HL-60 (cell line): ENCODE data around the gene NDUFS2.
"Not testable (repeated sequence)": the region's sequence is repeated elsewhere in the genome, so short reads cannot be mapped to it uniquely, and the experiment has no call there.

Experiments used
- GABPA ChIP-seq: IDR thresholded peaks from 2 replicates; pipeline ENCODE4 v1.6.1; 2012; ENCODE audit warnings: low read depth
- POLR2AphosphoS5 ChIP-seq: IDR thresholded peaks from 2 replicates; pipeline ENCODE4 v1.6.1; 2012; ENCODE audit warnings: low read depth
- TF ChIP-seq, protein P1 (sequence below): IDR thresholded peaks from one replicate; pipeline ENCODE4 v1.5.1; 2011; ENCODE audit warnings: low read length, control low read depth, inconsistent platforms; ENCODE audit not compliant: insufficient read depth

DNA sequence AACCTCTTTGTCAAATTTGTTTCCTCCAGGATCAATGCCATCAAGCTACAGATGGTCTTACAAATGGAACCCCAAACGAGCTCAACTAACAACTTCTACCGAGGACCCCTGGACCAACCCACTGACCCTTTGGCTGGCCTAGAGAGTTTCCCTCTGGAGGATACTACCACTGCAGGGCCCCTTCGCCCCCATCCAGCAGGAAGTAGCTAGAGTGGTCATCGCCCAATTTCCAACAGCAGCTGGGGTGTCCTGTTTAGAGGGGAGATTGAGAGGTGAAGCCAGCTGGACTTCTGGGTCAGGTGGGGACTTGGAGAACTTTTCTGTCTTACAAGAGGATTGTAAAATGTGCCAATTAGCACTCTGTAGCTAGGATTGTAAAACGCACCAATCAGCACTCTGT, 54.9 kb downstream of the NDUFS2 start:
- TF ChIP-seq, protein P1, sequence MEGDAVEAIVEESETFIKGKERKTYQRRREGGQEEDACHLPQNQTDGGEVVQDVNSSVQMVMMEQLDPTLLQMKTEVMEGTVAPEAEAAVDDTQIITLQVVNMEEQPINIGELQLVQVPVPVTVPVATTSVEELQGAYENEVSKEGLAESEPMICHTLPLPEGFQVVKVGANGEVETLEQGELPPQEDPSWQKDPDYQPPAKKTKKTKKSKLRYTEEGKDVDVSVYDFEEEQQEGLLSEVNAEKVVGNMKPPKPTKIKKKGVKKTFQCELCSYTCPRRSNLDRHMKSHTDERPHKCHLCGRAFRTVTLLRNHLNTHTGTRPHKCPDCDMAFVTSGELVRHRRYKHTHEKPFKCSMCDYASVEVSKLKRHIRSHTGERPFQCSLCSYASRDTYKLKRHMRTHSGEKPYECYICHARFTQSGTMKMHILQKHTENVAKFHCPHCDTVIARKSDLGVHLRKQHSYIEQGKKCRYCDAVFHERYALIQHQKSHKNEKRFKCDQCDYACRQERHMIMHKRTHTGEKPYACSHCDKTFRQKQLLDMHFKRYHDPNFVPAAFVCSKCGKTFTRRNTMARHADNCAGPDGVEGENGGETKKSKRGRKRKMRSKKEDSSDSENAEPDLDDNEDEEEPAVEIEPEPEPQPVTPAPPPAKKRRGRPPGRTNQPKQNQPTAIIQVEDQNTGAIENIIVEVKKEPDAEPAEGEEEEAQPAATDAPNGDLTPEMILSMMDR: not testable (repeated sequence)
- not testable (repeated sequence) for TF ChIP-seq POLR2AphosphoS5, GABPA
